HCT116 (cell line): ENCODE results near the gene SUMO3. TPM values are rescaled to one million over a fixed set of nuclear protein-coding genes. Genes with fewer than 3 reads are reported as not detected.

ENCODE experiments used
- ATAC-seq: fragments of 200-7000 bp; cut with Tn5 transposase; 2 replicates; pipeline ENCODE4 v1.9.1; 2020; ENCODE audit warnings: mild to moderate bottlenecking, moderate library complexity
- BruUV-seq: library from RNA; stranded (reverse); fragments of 400-500 nt; replicated peaks from 2 replicates; lab custom pipeline; 2021; lab: Mats Ljungman, UMichigan
- CTCF ChIA-PET: fragments of 300-600 bp; sonication (Branson Sonifier 250); formaldehyde crosslinking; loops from one replicate; lab custom pipeline; 2021; ENCODE audit warnings: antibody characterized with exemption; lab: Charles Lee
- POLR2A ChIA-PET: fragments of 300-600, 350-600 bp; sonication (Branson Sonifier 250); formaldehyde crosslinking; loops from one replicate; lab custom pipeline; 2021; ENCODE audit warnings: antibody characterized with exemption; lab: Charles Lee
- RAD21 ChIA-PET, 2 experiments: fragments of 300-600 bp; sonication (Branson Sonifier 250); formaldehyde crosslinking; loops; one replicate each; lab custom pipeline; 2023; ENCODE audit warnings: low total read pairs in 2 of 2; ENCODE audit not compliant: uncharacterized antibody in 2 of 2, unreplicated experiment in 2 of 2, low non-redundant PET in 1 of 2; lab: Charles Lee
- DNase-seq: peaks from one replicate; pipeline ENCODE4 v3.0.0-alpha.2; 2010; ENCODE audit warnings: low read depth, low spot score
- H2AFZ ChIP-seq: fragments of 200-600 bp; shearing (Covaris generic), sonication (generic); 2 replicates; pipeline ENCODE4 v1.6.1; 2017; ENCODE audit warnings: low read depth, mixed run types, mixed read lengths, antibody characterized with exemption, low read length; ENCODE audit not compliant: poor library complexity, severe bottlenecking
- H3K27ac ChIP-seq: 2 replicates; pipeline ENCODE4 v1.5.1; 2012; ENCODE audit warnings: low read depth, low read length
- H3K27me3 ChIP-seq: fragments of 200-600 bp; sonication (generic); 2 replicates; pipeline ENCODE4 v1.6.1; 2016; ENCODE audit warnings: mixed run types, low read length, mixed read lengths; ENCODE audit not compliant: insufficient read depth
- H3K36me3 ChIP-seq, 2 experiments: fragments of 200-500 bp in 1 of 2; fragments of 200-600 bp in 1 of 2; sonication (Bioruptor generic) in 1 of 2; sonication (generic) in 1 of 2; 2 replicates each; pipeline versions ENCODE4 v1.5.1 to v1.6.1; 2014 to 2016; ENCODE audit warnings: low read length in 2 of 2, inconsistent platforms in 1 of 2, mixed read lengths in 1 of 2, mixed run types in 1 of 2; ENCODE audit not compliant: insufficient read depth in 2 of 2, control insufficient read depth in 1 of 2
- H3K4me1 ChIP-seq, 2 experiments: fragments of 200-600 bp in 1 of 2; sonication (generic) in 1 of 2; 2 replicates each; pipeline versions ENCODE4 v1.5.1 to v1.6.1; 2012 to 2017; ENCODE audit warnings: low read length in 2 of 2, inconsistent platforms in 1 of 2, mild to moderate bottlenecking in 1 of 2, mixed read lengths in 1 of 2, mixed run types in 1 of 2, moderate library complexity in 1 of 2; ENCODE audit not compliant: insufficient read depth in 2 of 2, control insufficient read depth in 1 of 2
- H3K4me2 ChIP-seq: fragments of 200-600 bp; sonication (generic); 2 replicates; pipeline ENCODE4 v1.6.1; 2017; ENCODE audit warnings: mixed run types, low read length, mixed read lengths
- H3K4me3 ChIP-seq, 2 experiments: fragments of 200-600 bp in 1 of 2; sonication (generic) in 1 of 2; replicated peaks in 1 of 2; 2 replicates each; pipeline ENCODE4 v1.5.1; 2011 to 2016; ENCODE audit warnings: low read length in 2 of 2, control low read depth in 1 of 2, low read depth in 1 of 2, mild to moderate bottlenecking in 1 of 2, mixed read lengths in 1 of 2, mixed run types in 1 of 2
- H3K79me2 ChIP-seq: fragments of 200-600 bp; sonication (generic); 2 replicates; pipeline ENCODE4 v1.6.1; 2017; ENCODE audit warnings: mild to moderate bottlenecking, mixed run types, low read length, moderate library complexity, mixed read lengths; ENCODE audit not compliant: insufficient read depth
- H3K9ac ChIP-seq: fragments of 200-600 bp; sonication (generic); 2 replicates; pipeline ENCODE4 v1.6.1; 2016; ENCODE audit warnings: low read length, mixed read lengths
- H3K9me2 ChIP-seq: fragments of 200-600 bp; sonication (generic), shearing (Covaris generic); 2 replicates; pipeline ENCODE4 v1.6.1; 2017; ENCODE audit warnings: mixed run types, mild to moderate bottlenecking, moderate library complexity; ENCODE audit not compliant: insufficient read depth
- H3K9me3 ChIP-seq, 2 experiments: fragments of 200-500 bp in 1 of 2; fragments of 200-600 bp in 1 of 2; sonication (Bioruptor generic) in 1 of 2; sonication (generic) in 1 of 2; 2 replicates each; pipeline ENCODE4 v1.6.1; 2014 to 2017; ENCODE audit warnings: low read length in 2 of 2, mixed read lengths in 2 of 2, inconsistent platforms in 1 of 2, low read depth in 1 of 2, mild to moderate bottlenecking in 1 of 2, mixed run types in 1 of 2, moderate library complexity in 1 of 2; ENCODE audit not compliant: control insufficient read depth in 1 of 2, insufficient read depth in 1 of 2
- H4K20me1 ChIP-seq: fragments of 200-600 bp; sonication (generic), shearing (Covaris generic); 2 replicates; pipeline ENCODE4 v1.6.1; 2017; ENCODE audit warnings: mixed run types, mild to moderate bottlenecking, moderate library complexity; ENCODE audit not compliant: insufficient read depth
- CBX3 ChIP-seq: IDR thresholded peaks from 2 replicates; pipeline ENCODE4 v1.6.1; 2012; ENCODE audit warnings: low read depth
- CEBPB ChIP-seq: IDR thresholded peaks from 2 replicates; pipeline ENCODE4 v1.6.1; 2012; ENCODE audit warnings: low read depth
- EGR1 ChIP-seq: IDR thresholded peaks from 2 replicates; pipeline ENCODE4 v1.6.1; 2012; ENCODE audit warnings: low read depth
- ELF1 ChIP-seq: IDR thresholded peaks from 2 replicates; pipeline ENCODE4 v1.6.1; 2012; ENCODE audit warnings: low read depth, borderline replicate concordance
- EZH2phosphoT487 ChIP-seq: fragments of 200-600 bp; IDR thresholded peaks from 2 replicates; pipeline ENCODE4 v1.6.1; 2018; ENCODE audit warnings: antibody characterized with exemption, borderline replicate concordance
- POLR2A ChIP-seq: IDR thresholded peaks from 2 replicates; pipeline ENCODE4 v1.7.0; 2011; ENCODE audit warnings: borderline replicate concordance; ENCODE audit not compliant: insufficient read depth, insufficient read length; ENCODE audit errors: extremely low read depth
- POLR2AphosphoS5 ChIP-seq: IDR thresholded peaks from 2 replicates; pipeline ENCODE4 v1.6.1; 2011; ENCODE audit warnings: mild to moderate bottlenecking, low read depth, low read length, moderate library complexity
- RAD21 ChIP-seq: IDR thresholded peaks from 2 replicates; pipeline ENCODE4 v1.6.1; 2012; ENCODE audit warnings: low read depth, mild to moderate bottlenecking
- SP1 ChIP-seq: IDR thresholded peaks from 2 replicates; pipeline ENCODE4 v1.6.1; 2012; ENCODE audit warnings: low read depth
- SRF ChIP-seq: IDR thresholded peaks from 2 replicates; pipeline ENCODE4 v1.6.1; 2012; ENCODE audit warnings: low read depth
- TCF7L2 ChIP-seq: IDR thresholded peaks from 2 replicates; pipeline ENCODE4 v1.7.0; 2011; ENCODE audit warnings: borderline replicate concordance, inconsistent platforms; ENCODE audit not compliant: insufficient read depth, insufficient read length; ENCODE audit errors: extremely low read depth
- YY1 ChIP-seq: IDR thresholded peaks from 2 replicates; pipeline ENCODE4 v1.6.1; 2011; ENCODE audit warnings: low read length, low read depth, moderate library complexity, mild to moderate bottlenecking; ENCODE audit not compliant: insufficient replicate concordance; ENCODE audit errors: extremely low read depth
- ZFX ChIP-seq: fragments of 450-650 bp; IDR thresholded peaks from 2 replicates; pipeline ENCODE4 v1.6.1; 2017
- ZNF274 ChIP-seq: fragments of 200-500 bp; sonication (Bioruptor generic); IDR thresholded peaks from 2 replicates; pipeline ENCODE4 v1.6.1; 2014; ENCODE audit warnings: mild to moderate bottlenecking, low read depth, low read length, inconsistent platforms
- intact Hi-C: fragments of 100-400 bp; cut with micrococcal nuclease; formaldehyde crosslinking; loops from 2 replicates; pipeline ENCODE4 v1.10.0; 2022
- total RNA-seq: library from RNA; stranded (reverse); gene quantifications from one replicate; pipeline ENCODE4 v1.2.1, GENCODE V29; 2021; ENCODE audit not compliant: unreplicated experiment
- TF ChIP-seq, protein P1 (sequence below): IDR thresholded peaks from 2 replicates; pipeline ENCODE4 v1.6.1; 2012
- TF ChIP-seq, protein P2 (sequence below): IDR thresholded peaks from 2 replicates; pipeline ENCODE4 v1.6.1; 2012; ENCODE audit warnings: low read depth
- TF ChIP-seq, protein P3 (sequence below): IDR thresholded peaks from 2 replicates; pipeline ENCODE4 v1.6.1; 2011; ENCODE audit warnings: mild to moderate bottlenecking, low read length, moderate library complexity; ENCODE audit not compliant: insufficient replicate concordance; ENCODE audit errors: extremely low read depth
- TF ChIP-seq, protein P4 (sequence below), 3 experiments: fragments of 200-600 bp in 1 of 3; sonication (generic) in 1 of 3; IDR thresholded peaks in 2 of 3; conservative IDR thresholded peaks in 1 of 3; 2 replicates each; pipeline ENCODE4 v1.5.1; 2012 to 2017; ENCODE audit warnings: low read depth in 2 of 3, low read length in 2 of 3, antibody characterized with exemption in 1 of 3, borderline replicate concordance in 1 of 3, control low read depth in 1 of 3, mild to moderate bottlenecking in 1 of 3, mixed read lengths in 1 of 3, mixed run types in 1 of 3, moderate library complexity in 1 of 3; ENCODE audit not compliant: insufficient read depth in 1 of 3

SUMO3 gene
- total RNA-seq, 1 experiment from 2014 or later, result 31.5 TPM

DNA sequence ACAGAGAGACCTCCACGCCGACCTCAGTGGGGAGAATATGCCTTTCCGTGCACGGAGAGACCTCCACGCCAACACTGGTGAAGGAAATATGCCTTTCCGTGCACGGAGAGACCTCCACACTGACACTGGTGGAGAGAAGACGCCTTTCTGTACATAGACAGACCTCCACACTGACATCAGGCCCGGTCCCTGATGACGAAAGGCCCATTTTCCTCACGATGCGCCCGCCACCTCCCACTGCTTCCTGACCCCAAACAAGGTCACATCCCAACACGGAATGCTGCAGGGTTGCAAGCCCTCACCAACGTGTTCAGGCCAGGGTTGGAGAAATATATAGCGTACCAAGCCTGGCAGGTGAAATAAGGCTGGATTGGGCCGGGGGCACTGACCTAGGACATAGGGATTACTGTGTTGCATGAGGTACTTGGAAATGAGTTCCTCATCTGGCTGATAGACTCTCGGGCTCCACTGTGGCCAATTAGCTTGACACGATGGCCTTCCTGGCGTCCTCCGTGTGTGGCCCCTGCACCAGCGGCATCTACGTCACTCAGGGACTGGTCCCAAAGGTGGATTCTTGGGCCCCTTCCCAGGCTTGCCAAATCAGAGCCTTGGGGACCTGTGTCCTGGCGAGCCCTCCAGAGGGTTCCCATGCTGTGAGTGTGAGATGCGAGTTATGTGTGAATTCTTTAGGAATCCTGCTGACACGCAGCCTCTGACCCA, 16.5 kb upstream of the SUMO3 start:
- Histone ChIP-seq H3K4me2 (no peak overlapping the region), H3K36me3 (no peaks in the 10 kb centered on the region), H3K9ac (no peak overlapping the region), H3K4me3 (no peak overlapping the region), H3K9me3 (peaks cover 1 to 3% of the 10 kb centered on the region in 2 experiments; a peak in 1 of 4 replicates), H4K20me1 (no peaks in the 10 kb centered on the region), H2AFZ (no peak overlapping the region), H3K27me3 (no peaks in the 10 kb centered on the region), H3K79me2 (no peaks in the 10 kb centered on the region), H3K27ac (no peak overlapping the region), H3K9me2 (no peaks in the 10 kb centered on the region), H3K4me1 (peaks cover 2 to 10% of the 10 kb centered on the region in 2 experiments; a peak in 1 of 4 replicates)
- no TSS peak for BruUV-seq
- ATAC-seq (no peak), DNase-seq (no peak)
- intact Hi-C loops, result no loop called here
- CTCF ChIA-PET, result no interaction called here
- TF ChIP-seq YY1 (no peak), POLR2AphosphoS5 (no peak), ZFX (no peak), ELF1 (no peak), ZNF274 (no peak), RAD21 (no peak), POLR2A (no peak), EGR1 (no peak), CBX3 (no peak), TCF7L2 (no peak), CEBPB (no peak), SRF (no peak), EZH2phosphoT487 (no peak), SP1 (no peak)
- TF ChIP-seq, protein P1, sequence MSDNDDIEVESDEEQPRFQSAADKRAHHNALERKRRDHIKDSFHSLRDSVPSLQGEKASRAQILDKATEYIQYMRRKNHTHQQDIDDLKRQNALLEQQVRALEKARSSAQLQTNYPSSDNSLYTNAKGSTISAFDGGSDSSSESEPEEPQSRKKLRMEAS, result no peak
- TF ChIP-seq, protein P2, sequence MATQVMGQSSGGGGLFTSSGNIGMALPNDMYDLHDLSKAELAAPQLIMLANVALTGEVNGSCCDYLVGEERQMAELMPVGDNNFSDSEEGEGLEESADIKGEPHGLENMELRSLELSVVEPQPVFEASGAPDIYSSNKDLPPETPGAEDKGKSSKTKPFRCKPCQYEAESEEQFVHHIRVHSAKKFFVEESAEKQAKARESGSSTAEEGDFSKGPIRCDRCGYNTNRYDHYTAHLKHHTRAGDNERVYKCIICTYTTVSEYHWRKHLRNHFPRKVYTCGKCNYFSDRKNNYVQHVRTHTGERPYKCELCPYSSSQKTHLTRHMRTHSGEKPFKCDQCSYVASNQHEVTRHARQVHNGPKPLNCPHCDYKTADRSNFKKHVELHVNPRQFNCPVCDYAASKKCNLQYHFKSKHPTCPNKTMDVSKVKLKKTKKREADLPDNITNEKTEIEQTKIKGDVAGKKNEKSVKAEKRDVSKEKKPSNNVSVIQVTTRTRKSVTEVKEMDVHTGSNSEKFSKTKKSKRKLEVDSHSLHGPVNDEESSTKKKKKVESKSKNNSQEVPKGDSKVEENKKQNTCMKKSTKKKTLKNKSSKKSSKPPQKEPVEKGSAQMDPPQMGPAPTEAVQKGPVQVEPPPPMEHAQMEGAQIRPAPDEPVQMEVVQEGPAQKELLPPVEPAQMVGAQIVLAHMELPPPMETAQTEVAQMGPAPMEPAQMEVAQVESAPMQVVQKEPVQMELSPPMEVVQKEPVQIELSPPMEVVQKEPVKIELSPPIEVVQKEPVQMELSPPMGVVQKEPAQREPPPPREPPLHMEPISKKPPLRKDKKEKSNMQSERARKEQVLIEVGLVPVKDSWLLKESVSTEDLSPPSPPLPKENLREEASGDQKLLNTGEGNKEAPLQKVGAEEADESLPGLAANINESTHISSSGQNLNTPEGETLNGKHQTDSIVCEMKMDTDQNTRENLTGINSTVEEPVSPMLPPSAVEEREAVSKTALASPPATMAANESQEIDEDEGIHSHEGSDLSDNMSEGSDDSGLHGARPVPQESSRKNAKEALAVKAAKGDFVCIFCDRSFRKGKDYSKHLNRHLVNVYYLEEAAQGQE, result no peak
- TF ChIP-seq, protein P3, sequence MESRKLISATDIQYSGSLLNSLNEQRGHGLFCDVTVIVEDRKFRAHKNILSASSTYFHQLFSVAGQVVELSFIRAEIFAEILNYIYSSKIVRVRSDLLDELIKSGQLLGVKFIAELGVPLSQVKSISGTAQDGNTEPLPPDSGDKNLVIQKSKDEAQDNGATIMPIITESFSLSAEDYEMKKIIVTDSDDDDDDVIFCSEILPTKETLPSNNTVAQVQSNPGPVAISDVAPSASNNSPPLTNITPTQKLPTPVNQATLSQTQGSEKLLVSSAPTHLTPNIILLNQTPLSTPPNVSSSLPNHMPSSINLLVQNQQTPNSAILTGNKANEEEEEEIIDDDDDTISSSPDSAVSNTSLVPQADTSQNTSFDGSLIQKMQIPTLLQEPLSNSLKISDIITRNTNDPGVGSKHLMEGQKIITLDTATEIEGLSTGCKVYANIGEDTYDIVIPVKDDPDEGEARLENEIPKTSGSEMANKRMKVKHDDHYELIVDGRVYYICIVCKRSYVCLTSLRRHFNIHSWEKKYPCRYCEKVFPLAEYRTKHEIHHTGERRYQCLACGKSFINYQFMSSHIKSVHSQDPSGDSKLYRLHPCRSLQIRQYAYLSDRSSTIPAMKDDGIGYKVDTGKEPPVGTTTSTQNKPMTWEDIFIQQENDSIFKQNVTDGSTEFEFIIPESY, result no peak
- TF ChIP-seq, protein P4, sequence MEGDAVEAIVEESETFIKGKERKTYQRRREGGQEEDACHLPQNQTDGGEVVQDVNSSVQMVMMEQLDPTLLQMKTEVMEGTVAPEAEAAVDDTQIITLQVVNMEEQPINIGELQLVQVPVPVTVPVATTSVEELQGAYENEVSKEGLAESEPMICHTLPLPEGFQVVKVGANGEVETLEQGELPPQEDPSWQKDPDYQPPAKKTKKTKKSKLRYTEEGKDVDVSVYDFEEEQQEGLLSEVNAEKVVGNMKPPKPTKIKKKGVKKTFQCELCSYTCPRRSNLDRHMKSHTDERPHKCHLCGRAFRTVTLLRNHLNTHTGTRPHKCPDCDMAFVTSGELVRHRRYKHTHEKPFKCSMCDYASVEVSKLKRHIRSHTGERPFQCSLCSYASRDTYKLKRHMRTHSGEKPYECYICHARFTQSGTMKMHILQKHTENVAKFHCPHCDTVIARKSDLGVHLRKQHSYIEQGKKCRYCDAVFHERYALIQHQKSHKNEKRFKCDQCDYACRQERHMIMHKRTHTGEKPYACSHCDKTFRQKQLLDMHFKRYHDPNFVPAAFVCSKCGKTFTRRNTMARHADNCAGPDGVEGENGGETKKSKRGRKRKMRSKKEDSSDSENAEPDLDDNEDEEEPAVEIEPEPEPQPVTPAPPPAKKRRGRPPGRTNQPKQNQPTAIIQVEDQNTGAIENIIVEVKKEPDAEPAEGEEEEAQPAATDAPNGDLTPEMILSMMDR (IDR thresholded peaks at IDR 0.05 in 2 of 3, conservative IDR thresholded peaks at IDR 0.05 in 1 of 3; ENCODE audit: borderline replicate concordance in 1 of 3, insufficient read depth in 1 of 3, low read depth in 2 of 3, low read length in 2 of 3), result no peak
- RAD21 ChIA-PET, result no interaction called here
- POLR2A ChIA-PET, result no interaction called here
